Measurements from ENCODE around the gene CLSTN2. TPM values are rescaled to one million over a fixed set of nuclear protein-coding genes. Genes with fewer than 3 reads are reported as not detected.
A peak's percentile ranks its signal among the peaks of the same experiment; 100 is the strongest.

Gene CLSTN2
- total RNA-seq, 1 experiment from 2014 or later, result not detected

- Histone ChIP-seq H3K9ac (ENCODE audit: low read length) (no peak overlapping the region), H3K27ac (ENCODE audit: low read length) (no peak overlapping the region), H3K4me3 (ENCODE audit: low read length) (no peak overlapping the region), H3K4me2 (ENCODE audit: low read depth, low read length, poor library complexity, severe bottlenecking) (no peak overlapping the region), H3K79me2 (ENCODE audit: low read length) (no peaks in the 10 kb centered on the region), H4K20me1 (ENCODE audit: insufficient read depth, low read depth, low read length) (no peaks in the 10 kb centered on the region), H3K36me3 (ENCODE audit: insufficient read depth, low read length) (no peaks in the 10 kb centered on the region; the same call in 1 of the 2 replicates), H3K9me3 (ENCODE audit: low read length) (no peaks in the 10 kb centered on the region), H3K27me3 (ENCODE audit: low read length) (no peaks in the 10 kb centered on the region; the same call in 1 of the 2 replicates), H3K9me2 (replicated peaks; ENCODE audit: insufficient read depth, low read length) (no peaks in the 10 kb centered on the region), H2AFZ (ENCODE audit: low read length) (no peak overlapping the region), H3K4me1 (ENCODE audit: low read length) (peaks cover 11% of the 10 kb centered on the region)
- DNase-seq, result no peak
Measured at GRCh38 chr3:140532793-140533330, 597.9 kb downstream of the CLSTN2 start.

GRCh38 chr3:140536926-140537726 lies 602.1 kb downstream of the CLSTN2 start:
- DNase-seq, result no peak
- H4K20me1 ChIP-seq (ENCODE audit: insufficient read depth, low read depth, low read length), result no peaks in the 10 kb centered on the region

GRCh38 chr3:140537727-140538082 lies 602.7 kb downstream of the CLSTN2 start:
- no peak overlapping the region for H3K27ac ChIP-seq (ENCODE audit: low read length)
- H3K79me2 ChIP-seq (ENCODE audit: low read length), result no peaks in the 10 kb centered on the region
- peaks cover 59% of the 10 kb centered on the region for H3K4me1 ChIP-seq (ENCODE audit: low read length)
- no peak for DNase-seq
- H3K9me3 ChIP-seq (ENCODE audit: low read length), result no peaks in the 10 kb centered on the region
- H3K36me3 ChIP-seq (ENCODE audit: insufficient read depth, low read length), result no peaks in the 10 kb centered on the region; the same call in 1 of the 2 replicates
- H3K27me3 ChIP-seq (ENCODE audit: low read length), result no peaks in the 10 kb centered on the region
- no peaks in the 10 kb centered on the region for H3K9me2 ChIP-seq (replicated peaks; ENCODE audit: insufficient read depth, low read length)
- no peak overlapping the region; the same call in 1 of the 2 replicates for H3K9ac ChIP-seq (ENCODE audit: low read length)
- no peaks in the 10 kb centered on the region for H4K20me1 ChIP-seq (ENCODE audit: insufficient read depth, low read depth, low read length)
- H3K4me3 ChIP-seq (ENCODE audit: low read length), result no peak overlapping the region
- H3K4me2 ChIP-seq (ENCODE audit: low read depth, low read length, poor library complexity, severe bottlenecking), result no peak overlapping the region
- H2AFZ ChIP-seq (ENCODE audit: low read length), result no peak overlapping the region

More at GRCh38 chr3:140536926-140537726, 602.1 kb downstream of the CLSTN2 start:
- Histone ChIP-seq H3K9ac (ENCODE audit: low read length) (no peak overlapping the region), H3K79me2 (ENCODE audit: low read length) (no peaks in the 10 kb centered on the region), H3K9me3 (ENCODE audit: low read length) (no peaks in the 10 kb centered on the region), H3K4me2 (ENCODE audit: low read depth, low read length, poor library complexity, severe bottlenecking) (no peak overlapping the region), H3K27me3 (ENCODE audit: low read length) (no peaks in the 10 kb centered on the region), H3K4me1 (ENCODE audit: low read length) (peaks cover 53% of the 10 kb centered on the region), H3K27ac (ENCODE audit: low read length) (no peak overlapping the region), H3K9me2 (replicated peaks; ENCODE audit: insufficient read depth, low read length) (no peaks in the 10 kb centered on the region), H2AFZ (ENCODE audit: low read length) (no peak overlapping the region), H3K4me3 (ENCODE audit: low read length) (no peak overlapping the region), H3K36me3 (ENCODE audit: insufficient read depth, low read length) (no peaks in the 10 kb centered on the region; the same call in 1 of the 2 replicates)

GRCh38 chr3:140540262-140540661 lies 605.3 kb downstream of the CLSTN2 start:
- Histone ChIP-seq H3K79me2 (ENCODE audit: low read length) (no peaks in the 10 kb centered on the region), H3K9me2 (replicated peaks; ENCODE audit: insufficient read depth, low read length) (no peaks in the 10 kb centered on the region), H3K9me3 (ENCODE audit: low read length) (no peaks in the 10 kb centered on the region), H3K4me2 (ENCODE audit: low read depth, low read length, poor library complexity, severe bottlenecking) (peak overlapping the region; percentile 49), H4K20me1 (ENCODE audit: insufficient read depth, low read depth, low read length) (no peaks in the 10 kb centered on the region), H2AFZ (ENCODE audit: low read length) (no peak overlapping the region), H3K27ac (ENCODE audit: low read length) (peak overlapping the region; percentile 84), H3K9ac (ENCODE audit: low read length) (no peak overlapping the region; the same call in 1 of the 2 replicates), H3K4me3 (ENCODE audit: low read length) (no peak overlapping the region), H3K36me3 (ENCODE audit: insufficient read depth, low read length) (no peaks in the 10 kb centered on the region), H3K4me1 (ENCODE audit: low read length) (peaks cover 85% of the 10 kb centered on the region), H3K27me3 (ENCODE audit: low read length) (no peaks in the 10 kb centered on the region)
- DNase-seq, result peak; percentile 92

GRCh38 chr3:140541975-140542653 lies 607.1 kb downstream of the CLSTN2 start:
- no peaks in the 10 kb centered on the region for H3K36me3 ChIP-seq (ENCODE audit: insufficient read depth, low read length)
- peaks cover 91% of the 10 kb centered on the region for H3K4me1 ChIP-seq (ENCODE audit: low read length)

GRCh38 chr3:140545197-140545596 lies 610.2 kb downstream of the CLSTN2 start:
- no peaks in the 10 kb centered on the region for H3K9me3 ChIP-seq (ENCODE audit: low read length)
- H3K27me3 ChIP-seq (ENCODE audit: low read length), result no peaks in the 10 kb centered on the region
- no peak for DNase-seq
- H3K9ac ChIP-seq (ENCODE audit: low read length), result no peak overlapping the region
- H4K20me1 ChIP-seq (ENCODE audit: insufficient read depth, low read depth, low read length), result no peaks in the 10 kb centered on the region
- H3K4me3 ChIP-seq (ENCODE audit: low read length), result no peak overlapping the region
- H3K4me2 ChIP-seq (ENCODE audit: low read depth, low read length, poor library complexity, severe bottlenecking), result peak overlapping the region; percentile 42
- H3K4me1 ChIP-seq (ENCODE audit: low read length), result peaks cover 67% of the 10 kb centered on the region
- H3K9me2 ChIP-seq (replicated peaks; ENCODE audit: insufficient read depth, low read length), result no peaks in the 10 kb centered on the region
- no peak overlapping the region for H2AFZ ChIP-seq (ENCODE audit: low read length)
- H3K36me3 ChIP-seq (ENCODE audit: insufficient read depth, low read length), result no peaks in the 10 kb centered on the region
- no peaks in the 10 kb centered on the region for H3K79me2 ChIP-seq (ENCODE audit: low read length)
- peak overlapping the region; percentile 9; the same call in 1 of the 2 replicates for H3K27ac ChIP-seq (ENCODE audit: low read length)

More at GRCh38 chr3:140541975-140542653, 607.1 kb downstream of the CLSTN2 start:
- H3K4me3 ChIP-seq (ENCODE audit: low read length), result no peak overlapping the region
- H3K9me2 ChIP-seq (replicated peaks; ENCODE audit: insufficient read depth, low read length), result no peaks in the 10 kb centered on the region
- no peaks in the 10 kb centered on the region for H3K9me3 ChIP-seq (ENCODE audit: low read length)
- no peaks in the 10 kb centered on the region for H4K20me1 ChIP-seq (ENCODE audit: insufficient read depth, low read depth, low read length)
- H3K9ac ChIP-seq (ENCODE audit: low read length), result no peak overlapping the region
- no peaks in the 10 kb centered on the region for H3K79me2 ChIP-seq (ENCODE audit: low read length)
- no peak overlapping the region for H2AFZ ChIP-seq (ENCODE audit: low read length)
- no peak overlapping the region for H3K27ac ChIP-seq (ENCODE audit: low read length)
- DNase-seq, result no peak
- no peak overlapping the region for H3K4me2 ChIP-seq (ENCODE audit: low read depth, low read length, poor library complexity, severe bottlenecking)
- no peaks in the 10 kb centered on the region for H3K27me3 ChIP-seq (ENCODE audit: low read length)

GRCh38 chr3:140545756-140546155 lies 610.8 kb downstream of the CLSTN2 start:
- no peaks in the 10 kb centered on the region for H3K27me3 ChIP-seq (ENCODE audit: low read length)
- no peaks in the 10 kb centered on the region for H3K9me3 ChIP-seq (ENCODE audit: low read length)
- no peaks in the 10 kb centered on the region for H4K20me1 ChIP-seq (ENCODE audit: insufficient read depth, low read depth, low read length)
- H3K9me2 ChIP-seq (replicated peaks; ENCODE audit: insufficient read depth, low read length), result no peaks in the 10 kb centered on the region
- H3K4me3 ChIP-seq (ENCODE audit: low read length), result no peak overlapping the region
- H3K79me2 ChIP-seq (ENCODE audit: low read length), result no peaks in the 10 kb centered on the region
- no peak overlapping the region for H3K4me2 ChIP-seq (ENCODE audit: low read depth, low read length, poor library complexity, severe bottlenecking)
- peaks cover 62% of the 10 kb centered on the region for H3K4me1 ChIP-seq (ENCODE audit: low read length)
- H3K36me3 ChIP-seq (ENCODE audit: insufficient read depth, low read length), result no peaks in the 10 kb centered on the region
- no peak overlapping the region for H2AFZ ChIP-seq (ENCODE audit: low read length)
- H3K9ac ChIP-seq (ENCODE audit: low read length), result no peak overlapping the region
- DNase-seq, result no peak
- H3K27ac ChIP-seq (ENCODE audit: low read length), result no peak overlapping the region; the same call in 1 of the 2 replicates

GRCh38 chr3:140546649-140547048 lies 611.7 kb downstream of the CLSTN2 start:
- H3K27ac ChIP-seq (ENCODE audit: low read length), result no peak overlapping the region

More at GRCh38 chr3:140546649-140547048, 611.7 kb downstream of the CLSTN2 start:
- no peaks in the 10 kb centered on the region for H3K27me3 ChIP-seq (ENCODE audit: low read length)
- no peak overlapping the region for H3K4me2 ChIP-seq (ENCODE audit: low read depth, low read length, poor library complexity, severe bottlenecking)
- no peak overlapping the region for H3K9ac ChIP-seq (ENCODE audit: low read length)
- H3K9me3 ChIP-seq (ENCODE audit: low read length), result no peaks in the 10 kb centered on the region
- H2AFZ ChIP-seq (ENCODE audit: low read length), result no peak overlapping the region
- H3K9me2 ChIP-seq (replicated peaks; ENCODE audit: insufficient read depth, low read length), result no peaks in the 10 kb centered on the region
- H3K36me3 ChIP-seq (ENCODE audit: insufficient read depth, low read length), result no peaks in the 10 kb centered on the region
- H3K4me3 ChIP-seq (ENCODE audit: low read length), result no peak overlapping the region
- H3K4me1 ChIP-seq (ENCODE audit: low read length), result peaks cover 53% of the 10 kb centered on the region
- no peak for DNase-seq
- no peaks in the 10 kb centered on the region for H4K20me1 ChIP-seq (ENCODE audit: insufficient read depth, low read depth, low read length)
- no peaks in the 10 kb centered on the region for H3K79me2 ChIP-seq (ENCODE audit: low read length)
